ENCODE results near the gene ERC2. TPM values are rescaled to one million over a fixed set of nuclear protein-coding genes. Genes with fewer than 3 reads are reported as not detected.

Gene ERC2
- total and polyA plus RNA-seq, 2 of the 13 experiments (the other 11 are each of a cell fraction or from before 2014, with no cell fraction given): 0.16 to 0.22 TPM

GRCh38 chr3:55521064-55521737 lies 947.1 kb downstream of the ERC2 start:
- Histone ChIP-seq H3K4me3 (replicated peaks in 1 of 3; ENCODE audit: insufficient read depth in 1 of 3, low read depth in 2 of 3, low read length in 3 of 3) (no peak overlapping the region), H3K4me1 (ENCODE audit: insufficient read depth, low read length) (peaks cover 5% of the 10 kb centered on the region), H3K9ac (ENCODE audit: insufficient read depth, low read depth, low read length) (no peak overlapping the region), H2AFZ (ENCODE audit: low read length) (no peak overlapping the region), H3K36me3 (replicated peaks in 1 of 2; ENCODE audit: control insufficient read depth in 1 of 2, insufficient read depth in 2 of 2, low read length in 2 of 2) (no peaks in the 10 kb centered on the region), H3K4me2 (ENCODE audit: low read depth, low read length) (no peak overlapping the region), H3K9me3 (ENCODE audit: low read length) (no peaks in the 10 kb centered on the region), H4K20me1 (ENCODE audit: insufficient read depth, low read length) (no peaks in the 10 kb centered on the region), H3K27me3 (ENCODE audit: control insufficient read depth in 1 of 2, insufficient read depth in 2 of 2, low read length in 2 of 2) (no peaks in the 10 kb centered on the region), H3K79me2 (ENCODE audit: insufficient read depth, low read length) (no peaks in the 10 kb centered on the region), H3K27ac (ENCODE audit: extremely low read length, insufficient read depth, low read length) (no peak overlapping the region)
- ChIA-PET CTCF (ENCODE audit: low intra/inter-chr PET ratio, low total read pairs) (no interaction called here), POLR2A (no interaction called here)
- no peak for FAIRE-seq
- intact Hi-C loops (cut with micrococcal nuclease; ENCODE audit: unreplicated experiment): no loop called here
- WGBS (ENCODE audit: low lambda C conversion rate): 39% methylated on average over 5 of the region's 9 CpGs
- no peak for DNase-seq (ENCODE audit: low spot score)
- in situ Hi-C loops (cut with HindIII; ENCODE audit: extremely low pct_ligation_motif_present, low pct_unique_long_range_greater_than_20kb): no loop called here
- no TSS peak for BruUV-seq (replicated peaks)
- ATAC-seq: no peak
- TF ChIP-seq ZNF747 (CRISPR knock-in tag; IDR thresholded peaks at IDR 0.05; ENCODE audit: borderline replicate concordance): no peak

- Histone ChIP-seq H3K9me3 (ENCODE audit: low read length) (no peaks in the 10 kb centered on the region), H3K79me2 (ENCODE audit: insufficient read depth, low read length) (no peaks in the 10 kb centered on the region), H2AFZ (ENCODE audit: low read length) (no peak overlapping the region), H3K4me2 (ENCODE audit: low read depth, low read length) (no peak overlapping the region), H3K36me3 (replicated peaks in 1 of 2; ENCODE audit: control insufficient read depth in 1 of 2, insufficient read depth in 2 of 2, low read length in 2 of 2) (no peaks in the 10 kb centered on the region), H3K9ac (ENCODE audit: insufficient read depth, low read depth, low read length) (no peak overlapping the region), H3K27me3 (ENCODE audit: control insufficient read depth in 1 of 2, insufficient read depth in 2 of 2, low read length in 2 of 2) (no peaks in the 10 kb centered on the region), H3K4me3 (replicated peaks in 1 of 3; ENCODE audit: insufficient read depth in 1 of 3, low read depth in 2 of 3, low read length in 3 of 3) (no peak overlapping the region), H4K20me1 (ENCODE audit: insufficient read depth, low read length) (no peaks in the 10 kb centered on the region), H3K4me1 (ENCODE audit: insufficient read depth, low read length) (no peaks in the 10 kb centered on the region), H3K27ac (ENCODE audit: extremely low read length, insufficient read depth, low read length) (no peak overlapping the region)
- no peak for TF ChIP-seq POGZ (CRISPR knock-in tag; IDR thresholded peaks at IDR 0.05)
- TF ChIP-seq CREBL2 (CRISPR knock-in tag; IDR thresholded peaks at IDR 0.05; ENCODE audit: borderline replicate concordance): no peak
- no peak for TF ChIP-seq ZNF839 (CRISPR knock-in tag; IDR thresholded peaks at IDR 0.05; ENCODE audit: borderline replicate concordance)
- TF ChIP-seq TARDBP (CRISPR knock-in tag; IDR thresholded peaks at IDR 0.05): no peak
- TF ChIP-seq SMARCC2 (IDR thresholded peaks at IDR 0.05): no peak
- no peak for TF ChIP-seq ZNF253 (CRISPR knock-in tag; IDR thresholded peaks at IDR 0.05; ENCODE audit: borderline replicate concordance)
- 32% methylated on average over 3 of the region's 3 CpGs for WGBS (ENCODE audit: low lambda C conversion rate)
- in situ Hi-C loops (cut with HindIII; ENCODE audit: extremely low pct_ligation_motif_present, low pct_unique_long_range_greater_than_20kb): no loop called here
- POLR2A ChIA-PET: no interaction called here
- intact Hi-C loops (cut with micrococcal nuclease; ENCODE audit: unreplicated experiment): no loop called here
- CTCF ChIA-PET (ENCODE audit: low intra/inter-chr PET ratio, low total read pairs): no interaction called here
- FAIRE-seq (no peak), DNase-seq (ENCODE audit: low spot score) (no peak), ATAC-seq (no peak)
- BruUV-seq (replicated peaks): no TSS peak
Measured at GRCh38 chr3:55519019-55519418, 949.2 kb downstream of the ERC2 start.
